AG09309 (cell line): ENCODE data around the gene TRAF1.

Experiments used
- DNase-seq: peaks from one replicate; pipeline ENCODE4 v3.0.0-alpha.2; 2010; ENCODE audit warnings: low read depth
- H3K4me3 ChIP-seq: 2 replicates; pipeline ENCODE4 v1.5.1; 2011; ENCODE audit warnings: mild to moderate bottlenecking, low read depth, low read length, moderate library complexity; ENCODE audit not compliant: control insufficient read depth
- CTCF ChIP-seq: IDR thresholded peaks from 2 replicates; pipeline ENCODE4 v1.5.1; 2011; ENCODE audit warnings: mild to moderate bottlenecking, low read depth, low read length, inconsistent platforms; ENCODE audit not compliant: insufficient read depth, control insufficient read depth; ENCODE audit errors: missing control alignments

TRAF1 gene

GRCh38 chr9:120882935-120883607, 43.5 kb downstream of the TRAF1 start:
- DNase-seq = no peak
- no peak for TF ChIP-seq CTCF

GRCh38 chr9:120879446-120879845, 47.1 kb downstream of the TRAF1 start:
- H3K4me3 ChIP-seq = no peak overlapping the region
- no peak for DNase-seq
- no peak for TF ChIP-seq CTCF

More at GRCh38 chr9:120882935-120883607, 43.5 kb downstream of the TRAF1 start:
- H3K4me3 ChIP-seq = no peak overlapping the region

- no peak overlapping the region for H3K4me3 ChIP-seq
- DNase-seq = no peak
- TF ChIP-seq CTCF = no peak
These were observed 48.1 kb downstream of the TRAF1 start for GRCh38 chr9:120878188-120879130.

GRCh38 chr9:120877276-120878034, 49.1 kb downstream of the TRAF1 start:
- DNase-seq = no peak
- H3K4me3 ChIP-seq = peak overlapping the region; percentile 84
- no peak for TF ChIP-seq CTCF

GRCh38 chr9:120876842-120877240, 49.8 kb downstream of the TRAF1 start, which contains the start of gene PHF19:
Gene PHF19 (minus strand): TSS chr9:120877188. CDS start chr9:120874741, 2,447 bp downstream.
- TF ChIP-seq CTCF = no peak
- H3K4me3 ChIP-seq = peak within 1 kb of the TSS; percentile 84
- no peak for DNase-seq
